ENCODE data around the gene NEURL3.
A peak's percentile ranks its signal among the peaks of the same experiment; 100 is the strongest.
"Not testable (repeated sequence)": the region's sequence is repeated elsewhere in the genome, so short reads cannot be mapped to it uniquely, and the experiment has no call there.

The NEURL3 gene

DNA sequence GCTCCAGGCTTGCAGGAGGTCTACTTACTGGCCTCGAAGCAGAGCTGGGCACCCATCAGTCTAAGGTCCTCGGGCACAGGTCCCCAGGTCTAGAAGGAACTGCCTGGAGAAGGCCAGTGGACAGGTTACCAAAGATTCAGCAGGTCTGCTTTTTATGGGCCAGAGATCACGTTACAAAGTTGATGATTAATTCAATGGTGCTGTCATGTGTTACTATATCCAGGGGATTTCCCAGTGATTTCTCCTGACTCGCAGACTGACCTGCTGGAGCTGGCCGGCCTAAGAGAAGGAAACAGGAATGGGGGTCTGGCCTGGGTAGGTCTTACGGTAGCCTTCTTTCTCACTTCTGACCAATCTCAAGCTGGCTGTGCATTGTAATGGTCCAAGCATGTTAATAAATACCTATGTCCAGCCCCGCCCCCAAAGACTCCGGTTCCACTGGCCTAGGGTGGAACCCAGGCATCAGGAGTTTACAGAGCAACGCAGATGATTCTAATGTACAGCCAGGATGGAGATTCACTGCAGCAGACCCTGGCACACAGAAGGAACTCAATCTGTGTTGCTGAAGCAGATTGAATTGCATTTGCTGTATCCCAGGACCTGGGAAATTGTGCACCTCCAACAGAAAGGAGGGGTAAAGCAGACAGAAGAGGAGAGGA, at the start of gene NEURL3:
Gene NEURL3 (minus strand): TSS at position 127 of the 659 bp plus-strand sequence. CDS start 71 bp downstream, at position 56.
- no peak for DNase-seq (ENCODE audit: low read depth in 2 of 2)

DNA sequence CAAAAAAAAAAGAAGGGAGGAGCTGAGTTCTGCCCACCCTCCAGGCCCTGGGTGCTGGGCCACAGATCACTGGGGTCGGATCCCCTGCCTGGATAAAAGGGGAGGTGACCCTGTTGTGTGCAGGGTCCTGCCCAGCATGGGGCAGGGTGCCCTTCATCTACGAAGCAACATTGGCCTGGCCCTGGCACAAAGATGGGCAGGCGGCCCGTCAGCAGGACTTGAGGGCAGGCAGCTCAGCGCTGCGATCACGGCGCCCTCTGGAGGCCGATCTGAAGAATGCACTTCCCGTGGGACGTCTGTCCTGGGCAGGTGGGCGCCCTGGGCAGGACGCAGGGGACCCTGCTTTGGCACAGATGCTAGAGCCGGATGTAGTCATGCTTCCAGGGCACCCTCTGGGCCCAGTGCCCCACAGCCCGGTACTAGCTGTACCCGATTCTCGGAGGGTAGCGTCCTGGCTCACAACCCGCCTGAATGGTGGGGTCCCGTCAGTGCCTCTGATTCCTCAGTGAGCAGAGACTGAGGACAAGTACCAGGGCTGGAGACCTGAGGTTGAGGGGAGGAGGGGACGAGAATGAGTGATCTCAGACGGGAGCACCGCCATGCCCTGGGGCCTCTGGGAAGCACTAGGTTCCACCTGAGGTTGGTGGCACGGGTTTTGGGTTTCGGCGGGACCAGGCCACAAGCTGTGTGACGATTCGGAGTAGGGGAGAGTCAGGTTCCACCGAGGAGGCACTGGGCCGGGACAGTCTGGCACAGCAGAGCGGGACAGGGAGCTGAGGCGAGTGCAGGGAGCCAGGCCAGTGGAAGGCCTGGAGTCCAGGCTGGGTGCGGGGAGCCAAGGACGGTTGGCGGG, 49.4 kb upstream of the NEURL3 start:
- peak; percentile 54 to 63 for DNase-seq (ENCODE audit: low read depth in 2 of 2)

DNA sequence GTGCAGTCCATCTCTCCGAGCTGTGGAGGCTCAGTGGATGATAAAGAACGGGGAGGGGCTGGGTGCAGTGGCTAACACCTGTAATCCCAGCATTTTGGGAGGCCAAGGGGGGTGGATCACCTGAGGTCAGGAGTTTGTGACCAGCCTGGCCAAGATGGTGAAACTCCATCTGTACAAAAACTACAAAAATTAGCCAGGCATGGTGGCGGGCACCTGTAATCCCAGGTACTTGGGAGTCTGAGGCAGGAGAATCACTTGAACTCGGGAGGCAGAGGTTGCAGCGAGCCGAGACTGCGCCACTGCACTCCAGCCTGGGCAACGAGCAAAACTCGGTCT, 48.8 kb upstream of the NEURL3 start:
- DNase-seq (ENCODE audit: low read depth in 2 of 2): not testable (repeated sequence)

DNA sequence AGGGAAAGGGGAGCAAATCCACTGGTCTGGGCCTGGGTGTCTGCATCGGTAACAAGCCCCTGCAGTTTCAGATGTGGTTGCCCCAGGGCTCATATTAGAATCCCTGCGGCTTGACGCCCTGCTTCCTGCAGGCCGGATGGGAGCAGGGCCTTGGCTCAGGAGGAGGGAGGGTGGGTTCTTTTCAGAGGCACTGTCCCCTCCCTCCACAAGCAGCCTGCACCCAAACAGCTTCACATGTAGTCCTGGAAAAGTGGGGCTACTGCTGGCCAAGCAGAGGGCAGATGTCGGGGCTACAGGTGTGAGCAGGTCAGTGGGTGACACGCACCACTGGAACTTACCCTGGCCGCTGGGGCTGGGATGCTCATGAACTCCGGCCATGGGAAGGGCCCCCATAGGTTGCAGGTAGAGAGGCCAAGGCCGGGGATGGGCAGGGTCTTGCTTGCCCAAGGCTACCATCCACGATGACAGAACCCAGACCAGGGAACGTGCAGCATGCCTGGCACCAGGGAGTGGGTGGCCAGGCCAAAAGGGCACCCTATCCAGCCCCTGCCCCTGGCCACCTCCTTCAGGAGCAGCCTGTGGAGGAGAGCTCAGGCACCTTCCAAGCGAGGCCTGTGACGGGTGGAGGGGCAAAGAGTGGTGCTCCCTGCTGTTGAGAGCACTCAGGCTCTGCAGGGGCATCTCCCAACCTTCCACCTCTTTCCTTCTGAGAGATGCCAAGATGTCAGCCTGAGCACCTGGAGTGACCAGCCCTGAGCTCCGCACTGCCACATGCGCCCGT, 48.2 kb upstream of the NEURL3 start:
- DNase-seq (ENCODE audit: low read depth in 2 of 2): no peak

- DNase-seq (ENCODE audit: low read depth in 2 of 2): no peak
Measured at GRCh38 chr2:96552315-96553175, 47.4 kb upstream of the NEURL3 start.

DNA sequence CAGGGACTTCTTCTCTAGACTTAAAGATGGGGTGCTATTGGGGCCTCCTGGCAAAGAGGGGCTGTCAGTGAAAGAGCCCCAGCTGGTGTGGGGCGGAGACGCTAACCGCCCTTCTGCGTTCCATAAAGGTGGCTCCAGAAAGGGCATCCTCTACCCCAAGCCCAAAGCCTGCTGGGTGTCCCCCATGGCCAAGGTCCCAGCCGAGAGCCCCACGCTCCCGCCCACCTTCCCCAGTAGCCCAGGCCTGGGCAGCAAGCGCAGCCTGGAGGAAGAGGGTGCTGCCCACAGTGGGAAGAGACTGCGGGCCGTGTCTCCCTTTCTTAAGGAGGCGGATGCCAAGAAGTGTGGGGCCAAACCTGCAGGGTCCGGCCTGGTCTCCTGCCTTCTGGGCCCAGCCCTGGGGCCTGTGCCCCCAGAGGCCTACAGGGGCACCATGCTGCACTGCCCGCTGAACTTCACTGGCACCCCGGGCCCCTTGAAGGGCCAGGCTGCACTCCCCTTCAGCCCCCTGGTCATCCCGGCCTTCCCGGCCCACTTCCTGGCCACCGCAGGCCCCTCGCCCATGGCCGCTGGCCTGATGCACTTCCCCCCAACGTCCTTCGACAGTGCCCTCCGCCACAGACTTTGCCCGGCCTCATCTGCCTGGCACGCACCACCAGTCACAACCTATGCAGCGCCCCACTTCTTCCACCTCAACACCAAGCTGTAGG, 46.6 kb upstream of the NEURL3 start:
- DNase-seq (ENCODE audit: low read depth in 2 of 2): no peak

GRCh38 chr2:96550787-96551604, 45.8 kb upstream of the NEURL3 start:
- DNase-seq (ENCODE audit: low read depth in 2 of 2): no peak

GRCh38 chr2:96549967-96550786, 45.0 kb upstream of the NEURL3 start:
- DNase-seq (ENCODE audit: low read depth in 2 of 2): no peak

DNA sequence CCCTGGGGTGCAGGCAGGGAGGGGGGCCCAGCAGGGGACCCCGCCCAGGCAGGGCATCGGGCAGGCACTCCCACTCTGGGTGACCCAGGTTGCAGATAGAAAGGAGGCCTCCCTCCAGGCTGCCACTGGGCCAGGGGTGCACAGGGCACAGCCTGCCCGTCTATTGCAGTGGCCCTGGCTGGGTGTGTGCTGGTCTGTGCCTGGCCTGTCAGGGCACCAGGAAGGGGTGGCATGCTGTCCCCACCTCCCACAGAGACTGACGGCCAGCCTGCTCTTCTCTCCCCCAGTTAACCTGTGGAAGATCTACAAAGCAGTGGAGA, 44.3 kb upstream of the NEURL3 start:
- no peak for DNase-seq (ENCODE audit: low read depth in 2 of 2)

- no peak for DNase-seq (ENCODE audit: low read depth in 2 of 2)
Measured at GRCh38 chr2:96548558-96549465, 43.7 kb upstream of the NEURL3 start.

- DNase-seq (ENCODE audit: low read depth in 2 of 2): no peak
Measured at GRCh38 chr2:96547731-96548171, 42.6 kb upstream of the NEURL3 start.

DNA sequence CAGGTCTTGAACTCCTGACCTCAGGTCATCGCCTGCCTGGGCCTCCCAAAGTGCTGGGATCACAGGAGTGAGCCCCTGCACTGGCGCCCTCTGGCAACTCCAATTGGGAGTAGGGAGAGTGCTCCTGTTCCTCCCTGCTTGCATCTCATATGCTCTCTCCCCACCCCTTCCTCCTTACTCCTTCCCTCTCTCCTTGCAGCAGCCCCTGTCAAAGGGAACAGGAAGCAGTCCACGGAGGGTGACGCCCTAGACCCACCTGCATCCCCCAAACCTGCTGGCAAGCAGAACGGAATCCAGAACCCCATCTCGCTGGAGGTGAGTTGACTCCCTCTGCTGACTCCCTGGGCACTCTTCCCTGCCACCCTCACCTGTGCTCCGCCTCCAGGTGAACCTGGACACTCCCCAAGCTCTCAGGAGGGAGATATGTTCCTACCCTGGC, 42.1 kb upstream of the NEURL3 start:
- no peak for DNase-seq (ENCODE audit: low read depth in 2 of 2)

DNA sequence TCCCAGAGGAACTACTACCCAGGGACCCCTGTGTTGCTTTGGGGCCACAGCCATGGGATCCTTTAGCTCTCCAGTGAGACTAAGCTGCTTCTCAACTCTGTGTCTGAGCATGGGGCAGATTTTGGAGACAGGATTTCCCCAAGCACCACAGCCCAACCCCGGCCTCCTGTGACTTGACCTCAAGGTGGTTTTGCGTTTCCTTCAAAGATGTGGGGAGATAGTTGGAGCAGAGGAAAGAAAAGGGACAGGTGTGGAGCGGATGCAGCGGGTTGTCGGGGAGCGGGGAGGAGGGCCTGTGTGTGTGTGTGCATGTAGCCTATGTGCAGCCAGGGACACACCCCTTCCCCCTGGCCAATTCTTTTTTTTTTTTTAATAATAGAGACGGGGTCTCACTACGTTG, 41.6 kb upstream of the NEURL3 start:
- DNase-seq (ENCODE audit: low read depth in 2 of 2): no peak

- no peak for DNase-seq (ENCODE audit: low read depth in 2 of 2)
Measured at GRCh38 chr2:96546321-96546720, 41.2 kb upstream of the NEURL3 start.

- no peak for DNase-seq (ENCODE audit: low read depth in 2 of 2)
Measured at GRCh38 chr2:96542357-96542977, 37.3 kb upstream of the NEURL3 start.

DNA sequence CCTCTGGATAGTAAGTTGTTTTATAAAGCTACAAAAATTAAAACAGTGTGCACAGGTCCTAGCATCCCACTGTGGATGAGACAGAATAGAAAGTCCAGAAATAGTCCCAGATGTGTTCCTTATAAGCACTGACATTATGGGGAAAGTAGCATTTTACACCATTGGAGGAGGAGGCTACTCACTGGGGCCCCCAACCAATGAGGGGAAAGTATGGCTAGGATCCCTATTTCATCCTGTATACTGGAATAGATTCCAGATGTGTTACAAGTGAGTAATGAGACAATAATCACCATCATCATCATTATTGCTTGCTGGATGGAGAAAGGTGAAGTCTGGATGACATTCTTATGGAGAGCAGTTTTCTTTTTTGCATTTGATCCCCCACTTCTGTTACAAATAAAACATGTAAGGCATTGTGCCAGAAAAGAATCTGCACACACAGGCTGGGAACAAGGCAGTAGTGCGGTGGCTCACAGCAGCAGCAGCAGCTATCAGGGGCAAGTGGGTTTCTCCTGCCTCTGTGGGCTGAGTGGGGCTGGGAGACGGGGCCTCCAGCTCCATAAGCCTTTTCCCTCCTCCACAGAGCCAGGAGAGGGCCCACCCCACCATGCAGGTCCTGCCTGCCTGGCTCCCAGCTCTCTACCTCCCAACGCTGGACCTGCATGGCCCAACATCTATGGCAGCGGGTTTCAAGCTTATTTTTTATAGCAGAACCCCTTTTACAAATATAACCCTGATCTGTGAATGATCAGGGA, 36.4 kb upstream of the NEURL3 start:
- no peak for DNase-seq (ENCODE audit: low read depth in 2 of 2)

DNA sequence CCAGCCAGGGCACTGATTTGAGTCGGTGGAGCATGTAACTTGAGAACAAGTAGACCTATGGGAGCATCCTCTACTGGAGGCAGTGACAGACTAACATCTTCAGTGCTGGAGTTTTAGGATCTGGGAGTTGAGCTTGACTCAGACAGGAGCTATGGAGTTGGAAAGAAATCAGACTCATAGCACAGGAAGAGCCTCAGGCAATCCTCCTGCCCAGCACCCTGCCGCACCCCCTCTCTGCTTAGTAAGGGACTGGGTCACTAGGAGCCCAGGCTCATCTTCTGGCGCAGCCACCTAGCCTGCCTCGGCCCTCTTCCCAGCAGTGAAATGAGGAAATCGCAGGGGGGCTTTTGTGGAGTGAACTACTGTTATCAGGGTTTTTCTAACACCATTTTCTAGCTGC, 35.0 kb upstream of the NEURL3 start:
- DNase-seq (ENCODE audit: low read depth in 2 of 2): no peak
